Natural killer cell (primary cell): ENCODE data around the gene GAS6. TPM values are rescaled to one million over a fixed set of nuclear protein-coding genes. Genes with fewer than 3 reads are reported as not detected.

Experiments used
- ATAC-seq, 3 donors: fragments of 150-1000 bp in 2 of 3; fragments of 200-7000 bp in 1 of 3; cut with Tn5 transposase; 1 replicate in 1 of 3; 2 replicates in 2 of 3; pipeline ENCODE4 v1.10.0; 2021; ENCODE audit warnings: mild to moderate bottlenecking in 2 of 3, moderate library complexity in 2 of 3
- DNase-seq, 2 donors: peaks; one replicate each; pipeline versions ENCODE4 v3.0.0 to v3.0.0-alpha.2; 2013 to 2021; ENCODE audit warnings: mixed read lengths in 1 of 2
- H3K27ac ChIP-seq: one replicate; pipeline ENCODE4 v1.5.1; 2013; ENCODE audit warnings: mild to moderate bottlenecking, low read length
- H3K27me3 ChIP-seq: one replicate; pipeline ENCODE4 v1.6.1; 2013; ENCODE audit warnings: low read length; ENCODE audit not compliant: control insufficient read depth, insufficient read depth
- H3K36me3 ChIP-seq: one replicate; pipeline ENCODE4 v1.6.1; 2013; ENCODE audit warnings: low read length; ENCODE audit not compliant: control insufficient read depth, insufficient read depth
- H3K4me1 ChIP-seq: one replicate; pipeline ENCODE4 v1.6.1; 2013; ENCODE audit warnings: low read length; ENCODE audit not compliant: control insufficient read depth, insufficient read depth
- H3K4me3 ChIP-seq: one replicate; pipeline ENCODE4 v1.5.1; 2013; ENCODE audit warnings: low read length
- H3K9me3 ChIP-seq: one replicate; pipeline ENCODE4 v1.6.1; 2013; ENCODE audit warnings: low read length; ENCODE audit not compliant: control insufficient read depth, insufficient read depth
- H3K27ac Mint-ChIP-seq, 2 donors: one replicate each; pipeline ENCODE4 v1.8.0; 2022; ENCODE audit warnings: mild to moderate bottlenecking in 2 of 2, mixed read lengths in 2 of 2, moderate library complexity in 1 of 2
- H3K27me3 Mint-ChIP-seq, 2 donors: one replicate each; pipeline ENCODE4 v1.8.0; 2022; ENCODE audit warnings: low read depth in 2 of 2, mixed read lengths in 2 of 2
- H3K36me3 Mint-ChIP-seq: one replicate; pipeline ENCODE4 v1.8.0; 2022; ENCODE audit warnings: mixed read lengths
- H3K4me1 Mint-ChIP-seq, 2 donors: one replicate each; pipeline ENCODE4 v1.8.0; 2022; ENCODE audit warnings: mixed read lengths in 2 of 2
- H3K4me3 Mint-ChIP-seq: one replicate; pipeline ENCODE4 v1.8.0; 2022; ENCODE audit warnings: mild to moderate bottlenecking, moderate library complexity, mixed read lengths
- H3K9me3 Mint-ChIP-seq, 2 donors: one replicate each; pipeline ENCODE4 v1.8.0; 2022; ENCODE audit warnings: mixed read lengths in 2 of 2
- CTCF ChIP-seq: fragments of 200-600 bp; IDR thresholded peaks from one replicate; pipeline ENCODE4 v1.8.0; 2022; ENCODE audit warnings: antibody characterized with exemption
- WGBS: methylation state at CpG from one replicate; pipeline ENCODE4 v1.1.7; 2013; ENCODE audit warnings: missing lambda C conversion rate; ENCODE audit not compliant: insufficient coverage; 5-methylcytosine and 5-hydroxymethylcytosine counted together
- intact Hi-C: fragments of 100-400 bp; cut with micrococcal nuclease; formaldehyde crosslinking; loops from one replicate; pipeline ENCODE4 v1.14.2; 2022
- total RNA-seq, 4 donors: library from RNA; stranded (reverse); fragments of 120-200 nt in 1 of 4; gene quantifications; one replicate each; pipeline versions ENCODE4 v1.2.3 to v1.2.4, GENCODE V29; 2013 to 2022

The GAS6 gene
- total RNA-seq, 3 donors from 2014 or later (not counting 1 experiment from before 2014, with no cell fraction given), result 0.40 to 1.4 (median 0.41) TPM

DNA sequence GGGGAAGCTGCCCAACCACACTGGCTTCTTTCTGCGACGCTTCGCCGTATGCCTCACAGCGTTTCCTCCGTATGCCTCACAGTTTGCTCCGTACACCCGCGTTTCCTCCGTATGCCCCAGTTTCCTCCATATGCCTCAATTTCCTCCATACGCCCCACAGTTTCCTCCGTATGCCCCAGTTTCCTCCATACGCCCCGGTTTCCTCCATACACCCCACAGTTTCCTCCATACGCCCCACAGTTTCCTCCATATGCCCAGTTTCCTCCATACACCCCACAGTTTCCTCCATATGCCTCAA is 22.6 kb downstream of the GAS6 start:
- H3K4me1 ChIP-seq, result peaks cover 50% of the 10 kb centered on the region
- H3K36me3 Mint-ChIP-seq, result no peaks in the 10 kb centered on the region
- peaks cover 14% of the 10 kb centered on the region for H3K9me3 ChIP-seq
- ATAC-seq (peak in 2 of 3 donors; percentile 26 to 34), DNase-seq (peak in 1 of 2 donors; percentile 49)
- no peaks in the 10 kb centered on the region for H3K36me3 ChIP-seq
- H3K27me3 Mint-ChIP-seq, result peaks cover 12 to 19% of the 10 kb centered on the region in 2 donors
- no peak overlapping the region for H3K27ac ChIP-seq
- intact Hi-C loops, result no loop called here
- H3K27ac Mint-ChIP-seq, result peak overlapping the region in 1 of 2 donors; percentile 62
- H3K27me3 ChIP-seq, result no peaks in the 10 kb centered on the region
- WGBS, result 6% methylated on average over 15 of the region's 15 CpGs
- H3K4me1 Mint-ChIP-seq, result peaks cover 28 to 32% of the 10 kb centered on the region in 2 donors
- H3K9me3 Mint-ChIP-seq, result no peaks in the 10 kb centered on the region
- H3K4me3 ChIP-seq, result no peak overlapping the region
- TF ChIP-seq CTCF, result no peak
- no peak overlapping the region for H3K4me3 Mint-ChIP-seq

DNA sequence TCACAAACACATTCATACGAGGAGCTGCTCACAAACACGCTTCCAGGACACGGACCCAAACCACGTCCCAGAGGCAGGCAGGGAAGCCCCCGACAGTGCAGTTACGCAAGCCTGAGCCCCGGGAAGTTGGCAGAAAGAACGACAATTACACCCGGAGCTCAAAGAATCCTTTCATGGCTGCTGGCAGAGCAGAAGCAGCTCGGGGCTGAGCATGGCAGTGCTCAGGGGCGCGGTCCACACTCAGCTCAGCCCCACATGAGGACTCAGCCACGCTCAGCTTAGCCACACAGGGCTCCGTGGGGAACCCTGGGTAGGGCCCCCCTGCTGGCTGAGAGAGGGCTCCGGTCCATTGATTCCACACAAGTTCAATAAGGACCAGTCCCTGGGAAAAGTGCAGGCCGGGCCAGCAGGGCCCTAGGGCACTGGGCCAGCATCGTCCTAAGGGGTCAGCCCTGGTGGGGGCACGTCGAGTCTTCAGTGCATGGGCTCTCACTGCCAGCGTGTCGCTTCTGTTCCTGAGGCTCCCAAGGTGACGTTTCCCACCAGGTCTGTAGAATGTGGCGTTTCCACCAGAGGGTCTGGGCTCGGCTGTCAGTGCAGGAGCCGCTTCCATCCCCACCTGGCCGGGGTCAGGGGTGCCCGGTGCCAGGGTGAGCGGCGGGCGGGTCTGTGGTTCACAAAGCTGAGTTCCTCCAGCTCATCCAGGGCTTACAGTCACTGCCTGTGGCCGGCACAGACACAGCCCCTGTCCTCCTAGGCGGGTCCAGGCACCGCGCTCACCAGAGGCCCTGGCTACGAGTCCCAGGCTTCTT is 23.1 kb downstream of the GAS6 start:
- peaks cover 14% of the 10 kb centered on the region for H3K9me3 ChIP-seq
- H3K27me3 Mint-ChIP-seq, result peaks cover 12 to 19% of the 10 kb centered on the region in 2 donors
- no peak overlapping the region for H3K27ac ChIP-seq
- no peaks in the 10 kb centered on the region for H3K9me3 Mint-ChIP-seq
- no peak for DNase-seq
- intact Hi-C loops, result no loop called here
- H3K27ac Mint-ChIP-seq, result peak overlapping the region in 1 of 2 donors; percentile 62
- ATAC-seq, result no peak
- peaks cover 23 to 30% of the 10 kb centered on the region in 2 donors for H3K4me1 Mint-ChIP-seq
- no peak overlapping the region for H3K4me3 Mint-ChIP-seq
- no peaks in the 10 kb centered on the region for H3K36me3 Mint-ChIP-seq
- no peak for TF ChIP-seq CTCF
- H3K27me3 ChIP-seq, result no peaks in the 10 kb centered on the region
- 79% methylated on average over 35 of the region's 35 CpGs for WGBS
- H3K4me1 ChIP-seq, result peaks cover 45% of the 10 kb centered on the region
- H3K36me3 ChIP-seq, result no peaks in the 10 kb centered on the region
- no peak overlapping the region for H3K4me3 ChIP-seq

GRCh38 chr13:113839536-113840204 is 24.2 kb downstream of the GAS6 start:
- peaks cover 11 to 18% of the 10 kb centered on the region in 2 donors for H3K27me3 Mint-ChIP-seq
- no peak for ATAC-seq
- no peaks in the 10 kb centered on the region for H3K9me3 Mint-ChIP-seq
- H3K27ac Mint-ChIP-seq, result no peak overlapping the region
- DNase-seq, result no peak
- H3K27me3 ChIP-seq, result no peaks in the 10 kb centered on the region
- H3K4me3 ChIP-seq, result no peak overlapping the region
- TF ChIP-seq CTCF, result no peak
- H3K9me3 ChIP-seq, result peaks cover 14% of the 10 kb centered on the region
- WGBS, result 91% methylated on average over 24 of the region's 24 CpGs
- H3K36me3 Mint-ChIP-seq, result no peaks in the 10 kb centered on the region
- intact Hi-C loops, result no loop called here
- peaks cover 18 to 25% of the 10 kb centered on the region in 2 donors for H3K4me1 Mint-ChIP-seq
- no peak overlapping the region for H3K4me3 Mint-ChIP-seq
- no peak overlapping the region for H3K27ac ChIP-seq
- H3K36me3 ChIP-seq, result no peaks in the 10 kb centered on the region
- peaks cover 34% of the 10 kb centered on the region for H3K4me1 ChIP-seq
